OCI-LY3 (cell line): ENCODE measurements around the gene NPPA.

Experiments
- CTCF ChIP-seq: fragments of 200-600, 300-600 bp; sonication (generic); IDR thresholded peaks from 2 replicates; pipeline ENCODE4 v1.5.1; 2014; ENCODE audit warnings: antibody characterized with exemption, low read length, low read depth
- EZH2phosphoT487 ChIP-seq: fragments of 200-600 bp; shearing (Covaris generic); IDR thresholded peaks from 2 replicates; pipeline ENCODE4 v1.6.1; 2018; ENCODE audit warnings: antibody characterized with exemption, mixed run types, low read depth

GRCh38 chr1:11886986-11887665 lies 39.5 kb upstream of the NPPA start:
- TF ChIP-seq CTCF (no peak), EZH2phosphoT487 (no peak)
